Measurements from ENCODE around the gene IL1A.

Gene IL1A

DNA sequence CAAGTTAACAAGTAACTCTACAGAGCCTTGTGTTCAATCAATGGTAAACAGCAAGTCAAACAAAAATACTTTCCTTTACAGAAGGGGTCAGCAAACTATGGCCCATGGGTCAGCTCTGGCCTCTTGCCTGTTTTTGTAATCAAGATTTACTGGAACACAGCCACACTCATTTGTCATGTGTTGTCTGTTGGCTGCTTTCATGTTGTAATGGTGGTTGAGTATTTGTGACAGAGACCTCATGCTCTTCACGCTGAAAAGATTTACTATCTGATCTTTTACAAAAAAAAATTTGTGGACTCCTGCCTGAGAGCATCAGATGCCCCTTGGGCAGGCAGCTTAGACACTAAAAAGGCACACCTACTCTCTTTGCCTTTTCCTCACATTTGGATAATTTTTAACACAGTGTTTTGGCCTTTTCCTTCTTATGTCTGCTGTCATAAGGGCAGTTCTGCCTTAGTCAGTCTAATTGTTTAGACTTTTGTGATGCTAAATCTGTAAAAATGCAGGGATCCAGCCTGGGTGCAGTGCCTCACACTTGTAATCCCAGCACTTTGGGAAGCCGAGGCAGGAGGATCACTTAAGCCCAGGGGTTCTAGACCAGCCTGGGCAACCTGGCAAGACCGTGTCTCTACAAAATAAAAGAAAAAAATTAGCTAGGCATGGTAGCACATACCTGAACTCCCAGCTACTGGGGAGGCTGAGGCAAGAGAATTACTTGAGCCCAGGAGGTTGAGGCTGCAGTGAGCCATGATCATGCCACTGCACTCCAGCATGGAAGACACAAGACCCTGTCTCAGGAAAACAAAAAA, 34.0 kb upstream of the IL1A start:
- DNase-seq (ENCODE audit: low spot score), result no peak

DNA sequence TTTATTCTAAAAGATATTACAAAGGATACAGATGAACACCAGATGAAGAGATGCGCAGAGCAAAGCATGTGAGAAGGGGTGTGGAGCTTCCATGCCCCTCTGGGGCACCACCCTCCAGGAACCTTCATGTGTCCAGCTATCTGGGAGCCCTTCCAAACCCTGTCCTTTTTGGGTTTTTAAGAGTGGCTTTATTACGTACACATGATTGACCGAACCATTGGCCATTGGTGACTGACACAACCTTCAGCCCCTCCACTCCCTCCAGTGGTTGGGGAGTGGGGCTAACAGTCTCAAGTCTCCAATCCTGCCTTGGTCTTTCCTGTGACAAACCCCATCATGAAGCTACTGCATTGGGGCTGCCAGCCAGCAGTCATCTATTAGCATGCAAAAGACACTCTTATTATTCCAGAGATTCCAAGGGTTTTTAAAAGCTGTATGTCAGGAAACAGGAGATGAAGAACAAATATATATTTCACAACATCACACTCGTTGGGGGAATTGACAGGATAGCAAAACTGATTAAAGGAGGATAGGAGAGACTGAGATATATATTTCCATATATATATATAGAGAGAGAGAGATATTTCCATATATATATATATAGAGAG, 32.9 kb upstream of the IL1A start:
- DNase-seq (ENCODE audit: low spot score), result no peak

GRCh38 chr2:112814278-112814677, 30.0 kb upstream of the IL1A start:
- no peak for DNase-seq (ENCODE audit: low spot score)

DNA sequence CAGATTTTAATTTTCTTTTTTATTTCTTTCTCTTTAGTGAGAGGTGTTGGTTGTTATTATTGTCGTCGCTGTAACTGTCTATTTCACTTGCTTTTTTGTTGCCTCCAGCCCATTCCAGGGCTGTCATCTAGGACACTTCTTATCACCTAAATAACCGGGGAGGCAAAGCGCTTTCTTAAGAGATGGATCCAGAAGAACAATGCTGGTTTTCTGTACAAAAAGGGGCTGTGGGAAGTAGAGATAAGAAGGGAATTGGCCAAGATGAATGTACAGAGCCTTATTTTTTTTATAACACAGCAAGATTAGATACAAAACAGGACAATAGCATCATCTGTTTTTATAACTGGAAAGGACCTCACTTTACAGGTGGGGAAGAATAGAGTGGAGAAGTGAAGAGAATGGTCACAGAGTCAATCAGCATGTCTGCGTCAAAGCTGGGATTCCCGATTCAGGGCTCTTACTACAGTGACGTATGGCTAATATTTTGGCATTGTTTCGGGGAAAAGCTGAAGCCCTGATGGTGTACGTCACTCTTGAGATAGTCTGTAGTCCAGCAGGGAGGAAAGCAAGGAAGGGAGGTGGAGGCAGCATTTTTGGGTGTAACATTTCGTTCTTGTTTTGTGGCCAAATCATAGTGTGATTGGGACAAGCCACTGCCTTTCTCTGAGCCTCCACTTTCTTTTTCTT, 29.1 kb upstream of the IL1A start:
- DNase-seq (ENCODE audit: low spot score), result no peak

GRCh38 chr2:112812318-112813267, 28.3 kb upstream of the IL1A start:
- no peak for DNase-seq (ENCODE audit: low spot score)

GRCh38 chr2:112811841-112812306, 27.6 kb upstream of the IL1A start:
- DNase-seq (ENCODE audit: low spot score), result no peak

- DNase-seq (ENCODE audit: low spot score), result no peak
These were observed 27.1 kb upstream of the IL1A start for GRCh38 chr2:112811276-112811831.

- DNase-seq (ENCODE audit: low spot score), result no peak
These were observed 24.8 kb upstream of the IL1A start for GRCh38 chr2:112809112-112809511.

DNA sequence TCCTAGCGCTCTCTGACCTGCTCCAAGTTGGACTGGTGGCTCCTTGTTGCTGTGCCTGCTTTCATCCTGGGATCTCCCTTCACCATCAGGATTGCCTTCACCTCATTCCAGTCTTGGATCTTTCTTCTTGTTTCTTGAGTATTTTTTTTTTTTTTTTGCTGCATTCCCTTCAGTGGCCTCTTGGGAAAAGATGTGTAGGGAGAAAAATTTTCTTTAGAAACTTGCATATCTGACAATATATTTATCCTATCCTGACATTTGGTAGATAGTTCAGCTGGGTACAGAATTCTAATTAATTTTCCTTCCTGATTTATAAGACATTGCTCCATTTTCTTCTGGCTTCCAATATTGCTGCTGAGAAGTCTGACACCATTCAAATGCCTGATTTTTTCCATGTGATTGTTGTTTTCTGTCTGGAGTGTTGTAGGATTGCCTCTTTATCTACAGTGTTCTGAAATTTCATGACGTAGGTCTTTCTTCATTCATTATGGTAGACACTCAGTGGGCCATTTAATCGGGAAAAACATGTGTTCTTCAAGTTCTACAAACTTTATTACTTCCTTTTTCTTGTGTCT, 23.0 kb upstream of the IL1A start:
- DNase-seq (ENCODE audit: low spot score), result no peak

- no peak for DNase-seq (ENCODE audit: low spot score)
These were observed 21.2 kb upstream of the IL1A start for GRCh38 chr2:112805542-112805941.

GRCh38 chr2:112803691-112804521, 19.6 kb upstream of the IL1A start:
- DNase-seq (ENCODE audit: low spot score), result no peak

- DNase-seq (ENCODE audit: low spot score), result no peak
These were observed 16.7 kb upstream of the IL1A start for GRCh38 chr2:112800881-112801583.

DNA sequence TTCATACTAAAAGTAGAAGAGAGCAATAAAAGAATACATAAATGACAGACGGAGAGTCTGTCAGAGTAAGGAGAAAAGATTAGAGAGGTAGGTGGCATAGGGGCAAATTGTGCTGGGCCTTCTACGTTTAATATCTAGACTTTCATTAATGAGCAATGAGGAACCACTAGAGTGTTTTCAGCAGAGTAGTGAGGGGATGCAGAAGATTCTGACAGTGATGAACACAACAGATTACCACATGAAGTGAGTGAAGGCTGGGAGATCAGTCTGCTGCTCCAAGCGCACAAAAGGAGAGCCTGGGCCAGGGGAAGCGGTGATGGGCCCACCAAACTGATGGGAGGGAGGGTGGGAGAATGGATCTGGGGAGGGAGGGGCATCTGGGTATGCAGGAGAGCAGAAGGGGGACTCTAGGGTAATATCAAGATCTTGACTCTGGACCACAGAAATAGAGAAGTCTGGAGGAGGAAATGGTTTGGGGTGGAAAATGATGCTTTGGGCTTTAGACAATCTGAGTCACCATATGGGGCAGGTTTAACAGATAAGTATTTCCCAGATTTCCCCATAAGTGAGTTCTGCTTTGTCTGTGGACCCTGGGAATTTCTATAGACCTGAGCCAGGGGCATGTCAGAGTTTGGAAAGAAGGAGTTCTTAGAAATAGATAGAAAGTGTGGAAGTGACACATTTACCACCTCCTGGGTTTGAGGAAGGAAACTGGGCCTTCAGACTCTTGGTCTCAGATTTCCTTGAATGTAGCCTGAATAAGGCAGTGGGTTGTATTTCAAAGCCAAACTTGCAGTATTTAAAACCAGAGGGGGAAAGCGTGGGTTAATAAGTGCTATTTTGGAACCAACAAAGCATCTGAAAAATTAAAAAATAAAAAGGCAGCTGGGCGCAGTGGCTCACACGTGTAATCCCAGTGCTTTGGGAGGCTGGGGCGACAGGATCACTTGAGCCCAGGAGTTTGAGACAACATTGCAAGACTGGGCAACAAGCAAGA, 15.0 kb upstream of the IL1A start:
- no peak for DNase-seq (ENCODE audit: low spot score)

DNA sequence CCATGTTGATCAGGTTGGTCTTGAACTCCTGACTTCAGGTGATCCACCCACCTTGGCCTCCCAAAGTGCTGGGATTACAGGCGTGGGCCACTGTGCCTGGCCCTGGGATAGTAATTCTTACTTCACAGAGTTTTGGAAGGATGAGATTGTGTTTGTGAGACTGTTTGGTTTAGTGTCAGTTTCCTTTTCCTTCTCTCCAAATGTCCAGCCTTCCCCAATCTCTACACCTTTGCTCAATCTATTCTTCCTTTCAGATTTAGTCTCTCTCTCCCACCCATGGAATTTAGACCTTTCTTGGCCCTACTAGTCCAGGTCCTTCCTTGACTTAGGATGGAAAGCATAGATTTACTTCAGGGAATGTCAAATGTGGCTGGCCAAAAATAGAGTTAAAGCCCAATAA, 12.2 kb upstream of the IL1A start:
- no peak for DNase-seq (ENCODE audit: low spot score)

DNA sequence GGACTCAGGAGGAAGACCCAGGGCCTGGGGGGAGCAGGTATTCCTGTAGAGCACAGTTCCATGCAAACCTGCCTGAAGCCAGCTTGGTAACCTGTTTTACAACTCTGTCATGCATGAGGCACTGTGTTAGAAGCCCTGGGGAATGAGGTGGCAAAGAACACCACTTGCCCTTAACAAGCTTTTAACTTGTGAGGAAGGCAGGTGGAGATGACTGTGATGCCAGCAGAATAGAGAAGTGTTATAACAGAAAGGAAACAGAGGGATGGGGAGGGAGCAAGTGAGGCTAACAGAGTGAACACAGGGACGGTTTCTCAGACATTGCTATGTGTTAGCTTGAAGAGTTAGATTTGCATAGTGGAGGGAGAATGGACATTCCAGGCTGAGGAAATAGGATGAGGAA, 11.5 kb upstream of the IL1A start:
- DNase-seq (ENCODE audit: low spot score), result no peak

DNA sequence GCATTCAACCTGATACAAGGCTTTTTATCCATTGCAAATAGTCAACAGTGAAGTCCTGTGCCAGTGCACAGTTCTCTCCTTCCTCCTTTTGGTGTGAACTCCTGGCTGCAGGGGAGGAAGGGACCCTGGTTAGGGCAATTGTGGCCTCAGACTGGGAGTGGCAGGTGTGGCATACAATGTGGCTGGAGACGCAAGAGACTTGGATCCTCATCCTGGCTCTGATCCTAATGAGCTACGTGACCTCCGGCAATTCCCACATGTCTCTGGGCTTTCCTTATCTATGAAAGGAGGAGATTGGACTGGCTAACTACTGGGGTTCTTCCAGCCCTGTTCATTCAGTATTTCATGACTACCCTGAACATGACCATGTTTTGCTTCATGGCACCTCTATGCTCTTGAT, 10.5 kb upstream of the IL1A start:
- no peak for DNase-seq (ENCODE audit: low spot score)

- DNase-seq (ENCODE audit: low spot score), result peak; percentile 69
These were observed 9.9 kb upstream of the IL1A start for GRCh38 chr2:112794131-112794733.

DNA sequence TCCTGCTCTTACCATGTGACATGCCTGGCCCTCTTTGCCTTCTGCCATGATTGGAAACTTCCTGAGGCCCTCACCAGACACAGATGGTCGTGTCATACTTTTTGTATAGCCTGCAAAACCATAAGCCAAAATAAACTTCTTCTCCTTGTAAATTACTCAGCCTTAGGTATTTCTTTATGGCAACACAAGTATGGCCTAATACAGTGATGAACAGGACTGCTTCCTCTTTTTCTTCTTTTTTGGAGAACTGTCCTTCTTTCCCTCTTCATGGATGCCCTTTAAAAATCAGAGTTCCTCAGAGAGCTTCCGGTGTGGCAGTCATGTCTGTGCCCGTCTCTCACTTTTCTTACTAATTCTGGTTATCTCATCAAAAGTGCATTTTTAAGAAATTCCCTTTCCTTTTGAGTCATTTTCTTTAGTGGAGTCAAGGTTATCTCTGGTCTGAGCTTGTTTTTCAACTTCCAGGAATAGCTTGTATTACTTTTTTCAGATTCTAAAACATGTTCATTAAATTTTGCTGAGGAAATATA, 9.2 kb upstream of the IL1A start:
- DNase-seq (ENCODE audit: low spot score), result no peak

All from SW480 (cell line).